HG02973 (cell line): ENCODE data around the gene SCARB2.

Experiments used
- ATAC-seq: cut with Tn5 transposase; IDR thresholded peaks from one replicate; pipeline ENCODE4 v1.9.1; 2021; ENCODE audit warnings: moderate library complexity; ENCODE audit not compliant: unreplicated experiment

The SCARB2 gene

GRCh38 chr4:76232681-76233080 is 19.1 kb upstream of the SCARB2 start:
- ATAC-seq = no peak

- ATAC-seq = no peak
Observed at GRCh38 chr4:76226418-76226817, 12.8 kb upstream of the SCARB2 start.

- ATAC-seq = no peak
Observed at GRCh38 chr4:76224171-76224570, 10.5 kb upstream of the SCARB2 start.

GRCh38 chr4:76219299-76220055 is 5.9 kb upstream of the SCARB2 start:
- no peak for ATAC-seq

- no peak for ATAC-seq
Observed at GRCh38 chr4:76216975-76217814, 3.6 kb upstream of the SCARB2 start.

GRCh38 chr4:76216524-76216923 is 2.9 kb upstream of the SCARB2 start:
- ATAC-seq = no peak

- no peak for ATAC-seq
Observed at GRCh38 chr4:76215077-76215476, 1.5 kb upstream of the SCARB2 start.

GRCh38 chr4:76214177-76214675 is 602 bp upstream of the SCARB2 start:
- ATAC-seq = no peak

GRCh38 chr4:76212851-76213414 is 691 bp downstream of the SCARB2 start:
- ATAC-seq = no peak

GRCh38 chr4:76211769-76212708 is 1.6 kb downstream of the SCARB2 start:
- no peak for ATAC-seq

- no peak for ATAC-seq
Observed at GRCh38 chr4:76210452-76210851, 3.2 kb downstream of the SCARB2 start.

- ATAC-seq = no peak
Observed at GRCh38 chr4:76209881-76210280, 3.7 kb downstream of the SCARB2 start.

GRCh38 chr4:76208005-76208765 is 5.4 kb downstream of the SCARB2 start:
- no peak for ATAC-seq

- ATAC-seq = no peak
Observed at GRCh38 chr4:76207549-76207948, 6.1 kb downstream of the SCARB2 start.

GRCh38 chr4:76206222-76206942 is 7.2 kb downstream of the SCARB2 start:
- ATAC-seq = no peak

- no peak for ATAC-seq
Observed at GRCh38 chr4:76205476-76205875, 8.1 kb downstream of the SCARB2 start.

GRCh38 chr4:76204936-76205335 is 8.7 kb downstream of the SCARB2 start:
- ATAC-seq = no peak

- no peak for ATAC-seq
Observed at GRCh38 chr4:76203541-76203940, 10.1 kb downstream of the SCARB2 start.

GRCh38 chr4:76201276-76201675 is 12.3 kb downstream of the SCARB2 start:
- ATAC-seq = no peak
